IPS-NIHi11 (cell line): ENCODE measurements around the gene EXOC6B.
"Not testable (repeated sequence)": the region's sequence is repeated elsewhere in the genome, so short reads cannot be mapped to it uniquely, and the experiment has no call there.

ENCODE experiments used
- DNase-seq: peaks from one replicate; pipeline ENCODE4 v3.0.0; 2012; ENCODE audit warnings: mixed read lengths, low spot score

EXOC6B gene

GRCh38 chr2:72544554-72544953, 281.3 kb downstream of the EXOC6B start:
- DNase-seq, result no peak

GRCh38 chr2:72543497-72544216, 282.2 kb downstream of the EXOC6B start:
- no peak for DNase-seq

GRCh38 chr2:72539071-72539552, 286.7 kb downstream of the EXOC6B start:
- no peak for DNase-seq

- DNase-seq, result no peak
Measured at GRCh38 chr2:72538486-72538885, 287.3 kb downstream of the EXOC6B start.

GRCh38 chr2:72535586-72535985, 290.2 kb downstream of the EXOC6B start:
- DNase-seq, result not testable (repeated sequence)

- DNase-seq, result no peak
Measured at GRCh38 chr2:72533765-72534164, 292.1 kb downstream of the EXOC6B start.

- no peak for DNase-seq
Measured at GRCh38 chr2:72527424-72527823, 298.4 kb downstream of the EXOC6B start.

GRCh38 chr2:72526623-72527022, 299.2 kb downstream of the EXOC6B start:
- no peak for DNase-seq

GRCh38 chr2:72524071-72524470, 301.8 kb downstream of the EXOC6B start:
- DNase-seq, result no peak

GRCh38 chr2:72515696-72516095, 310.1 kb downstream of the EXOC6B start:
- DNase-seq, result no peak

GRCh38 chr2:72513011-72513410, 312.8 kb downstream of the EXOC6B start:
- no peak for DNase-seq

- no peak for DNase-seq
Measured at GRCh38 chr2:72512376-72512775, 313.5 kb downstream of the EXOC6B start.

- no peak for DNase-seq
Measured at GRCh38 chr2:72511906-72512305, 313.9 kb downstream of the EXOC6B start.

- no peak for DNase-seq
Measured at GRCh38 chr2:72497763-72498162, 328.1 kb downstream of the EXOC6B start.

- DNase-seq, result no peak
Measured at GRCh38 chr2:72496479-72496878, 329.4 kb downstream of the EXOC6B start.

- no peak for DNase-seq
Measured at GRCh38 chr2:72494392-72494791, 331.4 kb downstream of the EXOC6B start.

GRCh38 chr2:72484622-72485021, 341.2 kb downstream of the EXOC6B start:
- not testable (repeated sequence) for DNase-seq

GRCh38 chr2:72483346-72483745, 342.5 kb downstream of the EXOC6B start:
- no peak for DNase-seq

- DNase-seq, result no peak
Measured at GRCh38 chr2:72475246-72475645, 350.6 kb downstream of the EXOC6B start.

- DNase-seq, result no peak
Measured at GRCh38 chr2:72457801-72458516, 367.9 kb downstream of the EXOC6B start.

GRCh38 chr2:72454189-72454588, 371.6 kb downstream of the EXOC6B start:
- no peak for DNase-seq

- no peak for DNase-seq
Measured at GRCh38 chr2:72442270-72442669, 383.6 kb downstream of the EXOC6B start.

- no peak for DNase-seq
Measured at GRCh38 chr2:72439892-72440291, 385.9 kb downstream of the EXOC6B start.
